Omental fat pad (tissue), 4 donors: ENCODE results near the gene TMEM176B. TPM values are rescaled to one million over a fixed set of nuclear protein-coding genes. Genes with fewer than 3 reads are reported as not detected.

Experiments used
- ATAC-seq: fragments of 150-250 bp; one replicate; pipeline ENCODE4 v1.9.1; 2016; ENCODE audit warnings: mild to moderate bottlenecking, moderate library complexity; ENCODE audit not compliant: low FRiP score
- DNase-seq: peaks from one replicate; pipeline ENCODE4 v3.0.0-alpha.2; 2019; ENCODE audit warnings: low spot score
- CTCF ChIP-seq, 3 donors: fragments of 450-650 bp; IDR thresholded peaks; one replicate each; pipeline ENCODE4 v1.5.1; 2016 to 2017; ENCODE audit warnings: antibody characterized with exemption in 3 of 3, mild to moderate bottlenecking in 3 of 3, moderate library complexity in 2 of 3
- total RNA-seq, 4 donors: library from RNA; depleted of rRNA; stranded (reverse); fragments of >200 nt; gene quantifications; one replicate each; pipeline ENCODE4 v1.1.0, GENCODE V29; 2016

Gene TMEM176B
- total RNA-seq, 4 donors from 2014 or later = 35.9 to 122 (median 80.0) TPM

- no peak for TF ChIP-seq CTCF (IDR thresholded peaks at IDR 0.05)
- ATAC-seq (no peak), DNase-seq (no peak)
These were observed 6.3 kb upstream of the TMEM176B start for GRCh38 chr7:150806454-150806853.

GRCh38 chr7:150805864-150806263, 5.7 kb upstream of the TMEM176B start:
- DNase-seq (no peak), ATAC-seq (no peak)
- no peak for TF ChIP-seq CTCF (IDR thresholded peaks at IDR 0.05)

- TF ChIP-seq CTCF (IDR thresholded peaks at IDR 0.05) = no peak
- DNase-seq (no peak), ATAC-seq (no peak)
These were observed 4.6 kb upstream of the TMEM176B start for GRCh38 chr7:150804802-150805201.

GRCh38 chr7:150803161-150803860, 3.1 kb upstream of the TMEM176B start:
- peak; percentile 35 for ATAC-seq
- TF ChIP-seq CTCF (IDR thresholded peaks at IDR 0.05) = no peak
- DNase-seq = no peak

GRCh38 chr7:150801946-150802771, 2.0 kb upstream of the TMEM176B start:
- ATAC-seq = no peak
- DNase-seq = no peak
- no peak for TF ChIP-seq CTCF (IDR thresholded peaks at IDR 0.05)

- peak; percentile 3 for ATAC-seq
- TF ChIP-seq CTCF (IDR thresholded peaks at IDR 0.05) = no peak
- DNase-seq = no peak
These were observed 1.2 kb upstream of the TMEM176B start for GRCh38 chr7:150801242-150801945.
